ENCODE results near the gene SLIT3.

Gene SLIT3

GRCh38 chr5:168898247-168898911, 402.6 kb downstream of the SLIT3 start:
- Histone ChIP-seq H3K4me2 (ENCODE audit: low read length) (no peak overlapping the region), H3K9me3 (replicated peaks; ENCODE audit: low read length) (no peaks in the 10 kb centered on the region), H3K4me1 (ENCODE audit: control insufficient read depth, insufficient read depth, low read length) (no peaks in the 10 kb centered on the region), H3K4me3 (ENCODE audit: low read length) (no peak overlapping the region), H3K36me3 (ENCODE audit: insufficient read depth, low read length) (no peaks in the 10 kb centered on the region), H3K27me3 (ENCODE audit: control insufficient read depth, insufficient read depth, low read length) (no peaks in the 10 kb centered on the region), H3K9ac (ENCODE audit: low read depth, low read length) (no peak overlapping the region)

GRCh38 chr5:168897387-168898122, 403.4 kb downstream of the SLIT3 start:
- H3K4me2 ChIP-seq (ENCODE audit: low read length), result no peak overlapping the region
- no peaks in the 10 kb centered on the region for H3K36me3 ChIP-seq (ENCODE audit: insufficient read depth, low read length)
- H3K27me3 ChIP-seq (ENCODE audit: control insufficient read depth, insufficient read depth, low read length), result no peaks in the 10 kb centered on the region
- no peaks in the 10 kb centered on the region for H3K9me3 ChIP-seq (replicated peaks; ENCODE audit: low read length)
- no peak overlapping the region for H3K4me3 ChIP-seq (ENCODE audit: low read length)
- H3K4me1 ChIP-seq (ENCODE audit: control insufficient read depth, insufficient read depth, low read length), result no peaks in the 10 kb centered on the region
- H3K9ac ChIP-seq (ENCODE audit: low read depth, low read length), result no peak overlapping the region

- H3K9ac ChIP-seq (ENCODE audit: low read depth, low read length), result no peak overlapping the region
- no peak overlapping the region for H3K4me3 ChIP-seq (ENCODE audit: low read length)
- H3K27me3 ChIP-seq (ENCODE audit: control insufficient read depth, insufficient read depth, low read length), result peaks cover 2% of the 10 kb centered on the region
- no peaks in the 10 kb centered on the region for H3K9me3 ChIP-seq (replicated peaks; ENCODE audit: low read length)
- H3K4me1 ChIP-seq (ENCODE audit: control insufficient read depth, insufficient read depth, low read length), result no peaks in the 10 kb centered on the region
- no peaks in the 10 kb centered on the region for H3K36me3 ChIP-seq (ENCODE audit: insufficient read depth, low read length)
- H3K4me2 ChIP-seq (ENCODE audit: low read length), result no peak overlapping the region
Measured at GRCh38 chr5:168895295-168896071, 405.5 kb downstream of the SLIT3 start.

- Histone ChIP-seq H3K27me3 (ENCODE audit: control insufficient read depth, insufficient read depth, low read length) (peaks cover 2% of the 10 kb centered on the region), H3K4me2 (ENCODE audit: low read length) (no peak overlapping the region), H3K4me3 (ENCODE audit: low read length) (no peak overlapping the region), H3K9me3 (replicated peaks; ENCODE audit: low read length) (no peaks in the 10 kb centered on the region), H3K9ac (ENCODE audit: low read depth, low read length) (no peak overlapping the region), H3K36me3 (ENCODE audit: insufficient read depth, low read length) (no peaks in the 10 kb centered on the region), H3K4me1 (ENCODE audit: control insufficient read depth, insufficient read depth, low read length) (no peaks in the 10 kb centered on the region)
Measured at GRCh38 chr5:168893283-168893682, 407.7 kb downstream of the SLIT3 start.

GRCh38 chr5:168892618-168893186, 408.2 kb downstream of the SLIT3 start:
- H3K27me3 ChIP-seq (ENCODE audit: control insufficient read depth, insufficient read depth, low read length), result peaks cover 2% of the 10 kb centered on the region
- no peak overlapping the region for H3K4me3 ChIP-seq (ENCODE audit: low read length)
- H3K36me3 ChIP-seq (ENCODE audit: insufficient read depth, low read length), result no peaks in the 10 kb centered on the region
- no peak overlapping the region for H3K9ac ChIP-seq (ENCODE audit: low read depth, low read length)
- H3K9me3 ChIP-seq (replicated peaks; ENCODE audit: low read length), result no peaks in the 10 kb centered on the region
- no peaks in the 10 kb centered on the region for H3K4me1 ChIP-seq (ENCODE audit: control insufficient read depth, insufficient read depth, low read length)
- no peak overlapping the region for H3K4me2 ChIP-seq (ENCODE audit: low read length)

GRCh38 chr5:168890816-168891812, 409.8 kb downstream of the SLIT3 start:
- Histone ChIP-seq H3K9ac (ENCODE audit: low read depth, low read length) (no peak overlapping the region), H3K27me3 (ENCODE audit: control insufficient read depth, insufficient read depth, low read length) (peaks cover 2% of the 10 kb centered on the region), H3K4me2 (ENCODE audit: low read length) (no peak overlapping the region), H3K4me3 (ENCODE audit: low read length) (no peak overlapping the region), H3K9me3 (replicated peaks; ENCODE audit: low read length) (no peaks in the 10 kb centered on the region), H3K36me3 (ENCODE audit: insufficient read depth, low read length) (no peaks in the 10 kb centered on the region), H3K4me1 (ENCODE audit: control insufficient read depth, insufficient read depth, low read length) (no peaks in the 10 kb centered on the region)

- Histone ChIP-seq H3K4me2 (ENCODE audit: low read length) (no peak overlapping the region), H3K9me3 (replicated peaks; ENCODE audit: low read length) (no peaks in the 10 kb centered on the region), H3K27me3 (ENCODE audit: control insufficient read depth, insufficient read depth, low read length) (peaks cover 2% of the 10 kb centered on the region), H3K4me3 (ENCODE audit: low read length) (no peak overlapping the region), H3K9ac (ENCODE audit: low read depth, low read length) (no peak overlapping the region), H3K4me1 (ENCODE audit: control insufficient read depth, insufficient read depth, low read length) (no peaks in the 10 kb centered on the region), H3K36me3 (ENCODE audit: insufficient read depth, low read length) (no peaks in the 10 kb centered on the region)
Measured at GRCh38 chr5:168889039-168889438, 411.9 kb downstream of the SLIT3 start.

DNA sequence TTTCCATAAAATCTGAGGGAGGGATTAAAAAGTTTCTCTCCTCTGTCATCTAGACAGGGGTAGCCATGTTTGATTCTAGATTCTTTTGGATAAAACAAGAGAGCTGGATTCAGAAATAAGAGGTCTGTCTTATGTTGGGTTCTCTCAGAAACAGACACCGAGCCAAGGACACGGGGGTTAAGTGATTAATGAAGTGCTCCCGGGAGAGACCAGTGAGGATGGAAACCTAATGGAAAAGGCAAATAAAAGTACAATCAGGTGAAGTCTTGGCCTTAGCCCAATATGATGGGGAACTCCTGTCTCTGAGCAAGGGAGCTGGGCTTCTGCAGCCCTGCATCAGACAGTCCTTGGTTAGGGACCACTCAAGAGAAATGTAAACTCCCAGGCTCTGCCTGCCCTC, 413.0 kb downstream of the SLIT3 start:
- Histone ChIP-seq H3K4me1 (ENCODE audit: control insufficient read depth, insufficient read depth, low read length) (no peaks in the 10 kb centered on the region), H3K27me3 (ENCODE audit: control insufficient read depth, insufficient read depth, low read length) (peaks cover 2% of the 10 kb centered on the region), H3K9me3 (replicated peaks; ENCODE audit: low read length) (no peaks in the 10 kb centered on the region), H3K36me3 (ENCODE audit: insufficient read depth, low read length) (no peaks in the 10 kb centered on the region), H3K9ac (ENCODE audit: low read depth, low read length) (no peak overlapping the region), H3K4me2 (ENCODE audit: low read length) (no peak overlapping the region), H3K4me3 (ENCODE audit: low read length) (no peak overlapping the region)

GRCh38 chr5:168886157-168886556, 414.8 kb downstream of the SLIT3 start:
- H3K4me1 ChIP-seq (ENCODE audit: control insufficient read depth, insufficient read depth, low read length), result no peaks in the 10 kb centered on the region
- H3K9ac ChIP-seq (ENCODE audit: low read depth, low read length), result no peak overlapping the region
- no peaks in the 10 kb centered on the region for H3K9me3 ChIP-seq (replicated peaks; ENCODE audit: low read length)
- no peak overlapping the region for H3K4me2 ChIP-seq (ENCODE audit: low read length)
- H3K36me3 ChIP-seq (ENCODE audit: insufficient read depth, low read length), result no peaks in the 10 kb centered on the region
- no peaks in the 10 kb centered on the region for H3K27me3 ChIP-seq (ENCODE audit: control insufficient read depth, insufficient read depth, low read length)
- H3K4me3 ChIP-seq (ENCODE audit: low read length), result no peak overlapping the region

DNA sequence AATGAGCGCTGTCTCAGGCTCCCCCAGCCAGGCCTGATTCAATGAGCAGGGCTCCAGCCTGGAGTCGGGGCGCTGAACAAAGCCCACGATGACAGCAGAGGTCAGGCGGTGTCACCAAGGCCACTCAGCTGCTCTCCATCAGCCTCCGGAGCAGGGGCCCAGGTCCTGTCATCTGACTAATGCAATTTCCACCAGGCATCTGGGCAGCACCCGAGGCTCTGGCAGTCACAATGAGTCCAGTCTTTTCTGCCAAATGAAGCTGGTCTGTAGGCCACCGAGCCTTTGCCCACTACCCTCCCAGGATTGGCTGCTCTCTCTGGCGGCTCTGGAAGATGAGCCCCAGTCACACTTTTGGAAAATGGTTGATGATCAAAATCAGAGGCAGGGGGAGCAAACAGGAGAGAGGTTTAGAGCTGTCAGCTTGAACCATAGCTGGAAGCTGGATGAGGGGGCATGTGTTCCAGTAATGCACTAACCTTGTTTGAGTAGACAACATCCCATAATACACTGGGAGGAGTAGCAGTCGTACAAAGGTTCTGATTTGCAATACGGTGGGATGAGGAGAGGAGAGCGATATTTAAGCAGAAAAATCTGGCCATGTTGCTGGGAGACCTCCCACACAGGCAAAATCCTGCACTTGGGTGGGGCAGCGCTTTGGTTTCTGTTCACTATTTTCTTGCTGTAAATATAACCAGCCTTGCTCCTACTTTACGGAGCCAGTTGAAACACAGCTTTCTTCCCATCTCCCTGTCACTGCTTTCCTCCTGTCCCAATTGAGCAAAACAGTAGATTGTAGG, 415.4 kb downstream of the SLIT3 start:
- Histone ChIP-seq H3K4me1 (ENCODE audit: control insufficient read depth, insufficient read depth, low read length) (no peaks in the 10 kb centered on the region), H3K9me3 (replicated peaks; ENCODE audit: low read length) (no peaks in the 10 kb centered on the region), H3K4me2 (ENCODE audit: low read length) (no peak overlapping the region), H3K4me3 (ENCODE audit: low read length) (no peak overlapping the region), H3K9ac (ENCODE audit: low read depth, low read length) (no peak overlapping the region), H3K36me3 (ENCODE audit: insufficient read depth, low read length) (no peaks in the 10 kb centered on the region), H3K27me3 (ENCODE audit: control insufficient read depth, insufficient read depth, low read length) (no peaks in the 10 kb centered on the region)

All from skeletal muscle satellite cell (primary cell).